Measurements from ENCODE around the gene NME4. TPM values are rescaled to one million over a fixed set of nuclear protein-coding genes. Genes with fewer than 3 reads are reported as not detected.
A peak's percentile ranks its signal among the peaks of the same experiment; 100 is the strongest.

The NME4 gene
- total RNA-seq, 1 experiment from 2014 or later, result 68.2 TPM

- CTCF ChIA-PET, result no interaction called here
- peak overlapping the region; percentile 83; the same call in 1 of the 2 replicates for H3K27ac ChIP-seq (ENCODE audit: low read depth, low read length)
Observed at GRCh38 chr16:399340-400019, 2.5 kb downstream of the NME4 start.

More at GRCh38 chr16:399340-400019, 2.5 kb downstream of the NME4 start:
- DNase-seq (ENCODE audit: low read depth, low spot score), result no peak
- no peak overlapping the region for H3K4me2 ChIP-seq (ENCODE audit: low read length)
- ATAC-seq, result no peak
- H3K4me1 ChIP-seq (ENCODE audit: control insufficient read depth in 1 of 2, insufficient read depth in 2 of 2, low read length in 2 of 2), result peaks cover 3 to 22% of the 10 kb centered on the region in 2 experiments; a peak in 2 of 4 replicates
- H2AFZ ChIP-seq (ENCODE audit: low read depth, low read length, poor library complexity, severe bottlenecking), result no peak overlapping the region
- POLR2A ChIA-PET, result no interaction called here
- RAD21 ChIA-PET (ENCODE audit: low non-redundant PET in 1 of 2, low total read pairs in 2 of 2, uncharacterized antibody in 2 of 2, unreplicated experiment in 2 of 2), result no interaction called here
- H4K20me1 ChIP-seq (ENCODE audit: insufficient read depth), result no peaks in the 10 kb centered on the region
- no peak overlapping the region for H3K9ac ChIP-seq (ENCODE audit: low read length)
- H3K27me3 ChIP-seq (ENCODE audit: insufficient read depth, low read length), result no peaks in the 10 kb centered on the region
- H3K9me3 ChIP-seq (ENCODE audit: control insufficient read depth in 1 of 2, insufficient read depth in 1 of 2, low read depth in 1 of 2, low read length in 2 of 2), result no peaks in the 10 kb centered on the region
- intact Hi-C loops (cut with micrococcal nuclease), result loop anchor here (10.0 kb wide), 1 partner anchor 95 kb away; no protein-coding TSS in a partner anchor
- H3K4me3 ChIP-seq (replicated peaks in 1 of 2; ENCODE audit: low read depth in 1 of 2, low read length in 2 of 2), result no peak overlapping the region
- H3K9me2 ChIP-seq (ENCODE audit: insufficient read depth), result no peaks in the 10 kb centered on the region
- no peaks in the 10 kb centered on the region for H3K36me3 ChIP-seq (ENCODE audit: control insufficient read depth in 1 of 2, insufficient read depth in 2 of 2, low read length in 2 of 2)
- H3K79me2 ChIP-seq (ENCODE audit: insufficient read depth, low read length), result no peaks in the 10 kb centered on the region
- BruUV-seq (replicated peaks), result no TSS peak
- TF ChIP-seq CBX3 (IDR thresholded peaks at IDR 0.05; ENCODE audit: low read depth) (no peak), EZH2phosphoT487 (IDR thresholded peaks at IDR 0.05; ENCODE audit: borderline replicate concordance) (no peak), TCF7L2 (IDR thresholded peaks at IDR 0.05; ENCODE audit: borderline replicate concordance, extremely low read depth, insufficient read depth, insufficient read length) (no peak), RAD21 (IDR thresholded peaks at IDR 0.05; ENCODE audit: low read depth) (no peak), JUND (IDR thresholded peaks at IDR 0.05) (no peak), ZNF274 (IDR thresholded peaks at IDR 0.05; ENCODE audit: low read depth, low read length) (no peak), SIN3A (IDR thresholded peaks at IDR 0.05; ENCODE audit: low read depth) (no peak), REST (IDR thresholded peaks at IDR 0.05; ENCODE audit: low read depth) (no peak), POLR2A (IDR thresholded peaks at IDR 0.05; ENCODE audit: borderline replicate concordance, extremely low read depth, insufficient read depth, insufficient read length) (no peak), YY1 (IDR thresholded peaks at IDR 0.05; ENCODE audit: extremely low read depth, insufficient replicate concordance, low read depth, low read length) (no peak), SP1 (IDR thresholded peaks at IDR 0.05; ENCODE audit: low read depth) (no peak), ZBTB33 (IDR thresholded peaks at IDR 0.05; ENCODE audit: extremely low read depth, insufficient replicate concordance, low read length) (no peak), EGR1 (IDR thresholded peaks at IDR 0.05; ENCODE audit: low read depth) (no peak), FOSL1 (IDR thresholded peaks at IDR 0.05; ENCODE audit: low read depth) (no peak), CTCF (IDR thresholded peaks at IDR 0.05 in 2 of 3, conservative IDR thresholded peaks at IDR 0.05 in 1 of 3; ENCODE audit: borderline replicate concordance in 1 of 3, insufficient read depth in 1 of 3, low read depth in 2 of 3, low read length in 2 of 3) (no peak), ATF3 (IDR thresholded peaks at IDR 0.05) (no peak), CEBPB (IDR thresholded peaks at IDR 0.05; ENCODE audit: low read depth) (no peak), POLR2AphosphoS5 (IDR thresholded peaks at IDR 0.05; ENCODE audit: low read depth, low read length) (no peak)

Measured in HCT116 (cell line).